Mucosa of rectum (tissue), 2 donors: Measurements from ENCODE around the gene RSPH10B2.
A peak's percentile ranks its signal among the peaks of the same experiment; 100 is the strongest.
"Not testable (repeated sequence)": the region's sequence is repeated elsewhere in the genome, so short reads cannot be mapped to it uniquely, and the experiment has no call there.

Experiments used
- H3K27ac ChIP-seq, 2 donors: one replicate each; pipeline ENCODE4 v1.7.0; 2013; ENCODE audit warnings: inconsistent platforms in 2 of 2, low read depth in 2 of 2, low read length in 2 of 2
- H3K27me3 ChIP-seq, 2 donors: one replicate each; pipeline ENCODE4 v1.7.0; 2013; ENCODE audit warnings: low read length in 2 of 2; ENCODE audit not compliant: control insufficient read depth in 2 of 2, insufficient read depth in 2 of 2
- H3K36me3 ChIP-seq, 2 donors: one replicate each; pipeline ENCODE4 v1.7.0; 2013; ENCODE audit warnings: low read length in 2 of 2; ENCODE audit not compliant: control insufficient read depth in 2 of 2, insufficient read depth in 2 of 2
- H3K4me1 ChIP-seq, 2 donors: one replicate each; pipeline ENCODE4 v1.7.0; 2013; ENCODE audit warnings: low read length in 2 of 2, mild to moderate bottlenecking in 1 of 2; ENCODE audit not compliant: control insufficient read depth in 2 of 2, insufficient read depth in 2 of 2
- H3K4me3 ChIP-seq, 2 donors: one replicate each; pipeline ENCODE4 v1.7.0; 2013; ENCODE audit warnings: low read length in 2 of 2
- H3K9ac ChIP-seq, 2 donors: one replicate each; pipeline ENCODE4 v1.7.0; 2013; ENCODE audit warnings: low read length in 2 of 2, low read depth in 1 of 2, mild to moderate bottlenecking in 1 of 2
- H3K9me3 ChIP-seq, 2 donors: one replicate each; pipeline ENCODE4 v1.7.0; 2013; ENCODE audit warnings: low read length in 2 of 2; ENCODE audit not compliant: control insufficient read depth in 2 of 2
- donor health status: healthy.
- donor health status: Normal muscosa, but diverticular disease.

The RSPH10B2 gene

DNA sequence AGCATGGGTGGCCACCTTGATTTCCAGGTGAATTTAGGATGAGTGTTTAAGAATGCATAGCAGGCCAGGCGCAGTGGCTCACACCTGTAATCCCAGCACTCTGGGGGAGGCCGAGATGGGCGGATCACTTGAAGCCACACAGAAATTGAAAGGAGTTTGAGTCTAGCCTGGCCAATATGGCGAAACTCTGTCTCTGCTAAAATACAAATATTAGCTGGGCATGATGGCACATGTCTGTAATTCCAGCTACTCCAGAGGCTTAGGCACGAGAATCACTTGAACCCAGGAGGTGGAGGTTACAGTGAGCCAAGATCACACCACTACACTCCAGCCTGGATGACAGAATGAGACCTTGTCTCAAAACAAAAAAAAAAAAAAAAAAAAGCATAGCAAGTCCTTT, 27.6 kb upstream of the RSPH10B2 start:
- not testable (repeated sequence) for H3K36me3 ChIP-seq, H3K9me3 ChIP-seq, H3K9ac ChIP-seq, H3K27me3 ChIP-seq, H3K27ac ChIP-seq, H3K4me3 ChIP-seq, H3K4me1 ChIP-seq

DNA sequence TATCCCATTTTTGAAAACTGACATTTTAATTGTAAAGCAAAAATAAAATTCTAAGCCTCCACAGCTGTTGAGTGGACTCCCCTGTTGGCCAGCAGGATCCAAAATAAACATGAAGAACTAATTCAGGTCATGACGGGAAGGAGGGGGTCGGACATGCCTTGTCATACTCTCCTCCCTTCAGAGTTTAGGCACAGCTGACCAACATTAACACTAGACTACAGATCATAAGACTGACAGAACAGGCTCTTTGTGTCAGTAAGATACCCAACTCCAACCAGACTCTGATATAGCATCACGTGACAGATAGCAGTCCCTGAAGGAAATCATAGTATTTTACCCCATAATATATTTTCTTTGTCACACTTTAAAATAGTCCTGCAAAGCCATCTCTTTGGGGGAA, 26.2 kb upstream of the RSPH10B2 start:
- H3K27ac ChIP-seq = no peak overlapping the region
- H3K9ac ChIP-seq = no peak overlapping the region
- no peak overlapping the region for H3K4me3 ChIP-seq
- no peaks in the 10 kb centered on the region for H3K9me3 ChIP-seq
- H3K27me3 ChIP-seq = no peaks in the 10 kb centered on the region
- H3K4me1 ChIP-seq = peaks cover 0 to 5% of the 10 kb centered on the region in 2 donors
- H3K36me3 ChIP-seq = peaks cover 2 to 5% of the 10 kb centered on the region in 2 donors

DNA sequence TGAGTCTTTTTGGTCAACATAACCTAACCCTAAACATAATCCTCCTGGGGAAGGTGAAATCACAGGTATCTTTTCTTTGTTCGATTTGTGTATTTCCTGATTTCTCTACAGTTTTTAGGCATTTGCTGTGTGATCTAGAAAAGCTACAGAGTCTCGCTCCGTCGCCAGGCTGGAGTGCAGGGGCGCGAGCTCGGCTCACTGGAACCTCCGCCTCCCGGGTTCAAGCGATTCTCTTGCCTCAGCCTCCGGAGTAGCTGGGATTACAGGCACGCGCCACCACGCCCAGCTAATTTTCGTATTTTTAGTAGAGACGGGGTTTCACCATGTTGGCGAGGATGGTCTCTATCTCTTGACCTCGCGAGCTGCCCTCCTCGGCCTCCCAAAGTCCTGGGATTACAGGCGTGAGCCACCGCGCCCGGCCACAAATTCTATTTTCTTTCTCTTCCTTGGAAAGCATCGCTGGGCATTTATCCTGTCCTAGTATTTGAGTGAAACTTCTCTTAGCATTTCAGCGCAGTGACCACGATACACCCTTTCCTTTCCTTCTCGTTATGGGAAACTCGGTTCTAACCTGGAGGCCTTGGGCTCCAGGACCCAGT, 24.9 kb upstream of the RSPH10B2 start:
- not testable (repeated sequence) for H3K36me3 ChIP-seq, H3K9me3 ChIP-seq, H3K27me3 ChIP-seq, H3K4me1 ChIP-seq, H3K9ac ChIP-seq
- Histone ChIP-seq H3K4me3 (peak overlapping the region; percentile 82 to 84), H3K27ac (peak overlapping the region; percentile 68 to 80)

DNA sequence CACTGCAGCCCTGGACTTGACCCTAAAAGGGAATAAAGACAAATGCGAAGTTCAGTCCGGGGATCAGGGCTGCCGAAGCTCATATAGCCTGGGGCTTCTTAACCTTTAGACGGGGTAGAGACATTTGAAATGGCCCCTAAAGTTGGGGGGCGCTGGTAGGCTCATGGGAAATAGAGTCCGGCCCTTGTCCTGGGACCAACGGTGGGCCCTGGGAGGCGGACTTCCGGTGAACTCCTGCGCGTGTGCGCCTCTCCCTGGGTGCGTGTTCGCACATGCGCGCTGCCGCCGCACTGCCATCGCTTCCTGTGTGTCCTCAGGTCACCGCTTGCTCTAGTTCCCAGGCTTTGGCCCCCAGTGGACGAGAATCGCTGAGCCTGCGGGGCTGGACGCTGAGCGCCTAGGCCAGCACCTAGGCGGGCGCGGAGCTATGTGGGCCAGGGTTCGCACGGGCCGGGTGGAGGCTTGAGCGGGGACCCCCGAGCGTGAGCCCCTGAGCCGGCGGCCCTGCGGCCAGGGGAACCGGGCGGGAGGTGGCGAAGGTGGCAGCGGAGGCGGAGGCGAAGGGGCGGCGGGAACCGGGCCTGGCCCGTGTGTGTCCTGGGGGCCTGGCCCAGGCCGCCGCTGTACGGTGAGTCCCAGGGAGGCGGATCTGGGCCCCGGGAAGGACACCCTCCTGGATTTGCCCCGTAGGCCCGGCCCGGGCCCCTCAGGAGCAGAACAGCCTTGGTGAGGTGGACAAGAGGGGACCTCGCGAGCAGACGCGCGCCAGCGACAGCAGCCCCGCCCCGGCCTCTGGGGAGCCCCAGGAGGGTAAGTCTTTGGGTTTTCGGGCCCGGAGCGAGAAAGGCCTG, 24.2 kb upstream of the RSPH10B2 start:
- Histone ChIP-seq H3K9ac (peak overlapping the region; percentile 80 to 87), H3K27ac (peak overlapping the region; percentile 68 to 80), H3K9me3 (no peaks in the 10 kb centered on the region), H3K4me1 (peaks cover 0 to 5% of the 10 kb centered on the region in 2 donors), H3K27me3 (no peaks in the 10 kb centered on the region), H3K4me3 (peak overlapping the region; percentile 82 to 84), H3K36me3 (peaks cover 7 to 8% of the 10 kb centered on the region in 2 donors)

DNA sequence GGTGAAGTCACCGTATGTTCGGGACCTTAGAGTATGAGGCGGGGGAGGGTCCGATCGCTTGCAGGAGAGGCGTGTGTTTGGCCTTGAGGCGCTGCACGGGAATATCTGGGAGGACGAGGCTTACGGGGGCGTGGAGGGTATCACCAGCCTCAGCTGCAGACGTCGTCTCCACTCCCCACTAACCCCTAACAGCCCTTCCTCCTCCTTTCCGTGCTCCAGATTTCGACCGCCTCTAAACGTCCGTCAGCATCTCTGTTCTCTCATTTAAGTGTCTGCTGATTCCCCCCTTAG, 23.6 kb upstream of the RSPH10B2 start:
- peak overlapping the region in 1 of 2 donors; percentile 80 for H3K27ac ChIP-seq

DNA sequence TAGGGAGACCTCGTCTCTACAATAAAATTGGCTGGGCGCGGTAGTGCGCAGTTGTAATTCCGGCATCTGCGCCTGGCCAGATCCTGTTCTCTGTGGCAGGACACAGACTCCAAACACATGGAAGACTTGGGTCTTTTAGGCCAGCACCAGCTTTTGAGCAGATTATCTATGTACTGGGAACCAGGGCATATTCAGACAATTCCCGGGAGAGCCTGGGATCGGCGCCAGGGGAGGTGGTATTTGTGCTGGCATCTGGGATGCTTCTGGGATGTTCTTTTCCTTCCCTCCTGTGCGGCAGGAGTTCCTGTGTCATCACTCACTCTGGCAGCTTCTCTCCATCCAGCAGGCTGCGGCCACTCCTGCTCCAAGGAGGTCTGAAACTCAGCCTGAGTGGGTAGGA, 15.5 kb upstream of the RSPH10B2 start:
- peaks cover 4 to 30% of the 10 kb centered on the region in 2 donors for H3K36me3 ChIP-seq
- H3K9ac ChIP-seq, H3K9me3 ChIP-seq, H3K4me3 ChIP-seq, H3K27me3 ChIP-seq, H3K27ac ChIP-seq, H3K4me1 ChIP-seq: not testable (repeated sequence)

More for the DNA sequence above, 23.6 kb upstream of the RSPH10B2 start:
- no peaks in the 10 kb centered on the region for H3K27me3 ChIP-seq
- H3K4me3 ChIP-seq = peak overlapping the region; percentile 82 to 84
- no peaks in the 10 kb centered on the region for H3K9me3 ChIP-seq
- H3K4me1 ChIP-seq = peaks cover 0 to 5% of the 10 kb centered on the region in 2 donors
- H3K36me3 ChIP-seq = peaks cover 8 to 11% of the 10 kb centered on the region in 2 donors
- peak overlapping the region; percentile 80 to 87 for H3K9ac ChIP-seq

DNA sequence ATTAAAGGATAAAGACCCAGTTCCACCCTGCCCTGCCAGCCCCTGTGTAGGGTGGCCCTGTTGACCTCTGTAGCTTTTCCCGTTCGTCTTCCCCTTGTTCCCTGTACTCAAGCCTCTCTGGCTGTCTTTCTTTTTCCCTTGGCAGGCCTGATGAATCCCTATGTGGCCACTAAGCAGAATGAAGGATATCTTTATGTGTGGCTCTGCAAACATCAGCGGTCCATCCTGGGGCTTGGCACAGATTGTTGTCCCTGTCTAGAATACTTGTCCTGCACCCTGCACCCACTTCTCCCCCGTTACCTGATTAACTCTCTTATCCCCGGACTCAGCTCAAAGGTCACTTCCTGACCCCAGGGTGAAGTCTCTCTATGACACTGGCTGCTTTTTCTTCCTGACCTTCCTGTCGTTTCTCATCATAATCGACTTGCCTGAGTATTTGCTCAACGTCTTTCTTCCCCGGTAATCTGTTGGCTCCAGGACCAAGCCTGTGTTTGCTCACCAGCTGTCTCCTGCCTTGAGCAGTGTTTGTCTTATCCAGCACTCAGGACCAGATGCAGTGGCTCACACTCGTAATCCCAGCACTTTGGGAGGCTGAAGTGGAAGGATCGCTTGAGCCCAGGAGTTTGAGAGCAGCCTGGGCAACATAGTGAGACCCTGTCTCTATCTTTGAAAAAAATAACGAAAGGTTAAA, 9.3 kb upstream of the RSPH10B2 start:
- H3K27ac ChIP-seq, H3K4me3 ChIP-seq, H3K9me3 ChIP-seq, H3K4me1 ChIP-seq, H3K27me3 ChIP-seq, H3K36me3 ChIP-seq, H3K9ac ChIP-seq: not testable (repeated sequence)

DNA sequence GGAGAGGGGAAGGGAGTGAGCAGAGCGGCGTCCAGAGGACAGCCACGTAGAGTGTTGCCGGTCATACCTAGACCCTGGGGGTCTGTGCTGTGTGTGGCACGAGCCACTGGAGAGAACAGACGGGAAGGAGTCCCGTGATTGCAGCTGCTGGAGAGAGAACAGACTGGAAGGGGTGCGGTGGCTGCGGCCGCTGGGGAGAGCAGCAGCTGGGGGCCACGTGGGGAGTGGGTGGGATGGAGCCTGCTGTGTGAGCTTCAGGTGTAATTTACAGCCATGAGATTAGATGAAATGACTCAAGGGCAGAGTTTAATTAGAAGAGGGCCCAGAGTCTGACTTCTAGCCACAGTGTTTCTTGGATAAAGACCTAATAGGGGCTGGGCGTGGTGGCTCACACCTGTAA, 4.6 kb upstream of the RSPH10B2 start:
- not testable (repeated sequence) for H3K4me3 ChIP-seq, H3K4me1 ChIP-seq, H3K27me3 ChIP-seq, H3K27ac ChIP-seq, H3K9ac ChIP-seq, H3K36me3 ChIP-seq, H3K9me3 ChIP-seq

DNA sequence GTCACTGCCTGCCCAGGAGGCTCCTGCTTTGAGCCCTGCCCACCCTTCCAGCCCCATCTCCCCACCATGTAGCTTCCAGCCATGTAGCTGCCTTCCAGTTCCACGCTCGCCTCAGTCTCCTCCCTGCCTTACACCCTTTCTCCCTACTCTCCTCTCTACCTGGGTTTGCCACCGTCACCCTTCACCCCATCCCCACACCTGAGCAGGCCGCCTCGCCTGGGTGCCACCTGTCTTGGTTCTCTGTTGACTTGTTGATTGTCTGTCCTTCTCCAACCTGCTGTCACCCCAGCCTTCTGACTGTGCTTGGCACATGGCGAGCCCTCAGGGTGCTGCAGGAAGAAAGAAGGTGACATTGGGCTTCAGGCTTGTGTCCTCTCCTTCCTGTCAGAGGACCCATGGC, 3.7 kb upstream of the RSPH10B2 start:
- not testable (repeated sequence) for H3K9ac ChIP-seq, H3K4me3 ChIP-seq, H3K4me1 ChIP-seq

DNA sequence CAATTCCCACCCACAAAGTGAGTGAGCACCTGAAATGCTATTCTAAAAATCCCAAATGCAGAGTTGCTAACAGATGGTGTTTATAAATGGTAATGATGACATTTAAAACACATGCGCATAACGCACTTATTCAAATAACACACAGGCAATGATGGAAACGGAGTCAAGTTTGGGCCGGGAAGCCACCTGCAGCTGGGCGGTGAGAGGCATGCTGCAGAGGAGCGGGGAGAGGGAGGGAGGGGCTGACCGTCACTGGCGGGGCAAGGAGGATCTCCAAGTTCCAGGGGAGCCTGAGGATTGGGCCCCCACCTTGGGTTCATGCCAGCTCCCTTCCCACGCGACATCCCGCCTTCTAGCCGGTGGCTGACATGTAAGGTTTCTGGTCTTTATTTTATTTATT, 7.3 kb downstream of the RSPH10B2 start:
- H3K9ac ChIP-seq, H3K9me3 ChIP-seq, H3K36me3 ChIP-seq, H3K4me1 ChIP-seq, H3K4me3 ChIP-seq, H3K27me3 ChIP-seq, H3K27ac ChIP-seq: not testable (repeated sequence)

More for the DNA sequence above, 3.7 kb upstream of the RSPH10B2 start:
- H3K36me3 ChIP-seq, H3K27ac ChIP-seq, H3K9me3 ChIP-seq, H3K27me3 ChIP-seq: not testable (repeated sequence)
